GM19025 (cell line): ENCODE data around the gene LTBP1.
"Not testable (repeated sequence)": the region's sequence is repeated elsewhere in the genome, so short reads cannot be mapped to it uniquely, and the experiment has no call there.

Experiments used
- ATAC-seq: cut with Tn5 transposase; IDR thresholded peaks from one replicate; pipeline ENCODE4 v1.9.1; 2021; ENCODE audit warnings: mild to moderate bottlenecking, low read depth, moderate library complexity; ENCODE audit not compliant: unreplicated experiment

Gene LTBP1

DNA sequence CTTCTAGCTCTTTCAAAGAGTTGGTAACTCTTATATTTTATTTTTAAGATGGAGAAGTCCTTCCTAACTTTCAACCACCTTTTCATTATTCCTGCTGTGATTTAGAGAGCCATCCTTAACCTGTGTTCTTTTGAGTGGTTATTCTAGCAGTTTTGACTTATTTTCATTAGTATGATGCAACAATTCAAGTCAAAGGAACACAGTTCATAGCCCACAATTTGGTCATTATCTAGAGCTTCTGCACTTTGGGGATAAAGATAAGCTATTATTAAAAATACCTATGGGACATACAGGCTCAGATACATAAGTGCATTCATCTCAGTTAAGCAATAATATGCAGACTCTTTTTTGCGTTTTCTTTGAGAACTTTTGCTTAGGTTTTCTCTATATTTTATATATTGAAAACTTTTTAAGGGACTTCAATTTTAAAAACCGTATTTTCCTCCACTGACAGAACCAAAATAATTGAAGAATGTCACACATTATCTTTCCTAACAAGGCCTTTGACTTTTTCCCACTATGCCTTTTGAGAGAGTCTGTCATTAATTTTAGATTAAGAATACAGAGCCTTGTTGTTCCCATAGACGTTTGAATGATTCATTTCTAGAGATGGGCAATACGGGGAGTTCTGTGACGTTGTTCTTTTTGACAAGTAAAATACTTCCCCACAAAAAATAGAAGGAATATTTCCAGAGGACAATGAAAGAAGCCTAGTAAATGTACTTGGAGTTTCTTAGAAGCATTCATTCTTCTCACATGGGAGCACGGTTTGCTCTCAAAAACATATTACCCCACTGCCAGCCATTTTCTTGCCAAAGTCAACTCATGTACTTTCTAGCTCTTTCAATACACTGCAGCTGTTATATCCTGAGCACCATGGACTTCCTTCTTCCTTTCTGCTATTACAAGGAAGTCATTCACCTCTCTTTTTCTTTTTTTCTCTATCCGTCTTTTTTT, 486.8 kb downstream of the LTBP1 start:
- no peak for ATAC-seq

DNA sequence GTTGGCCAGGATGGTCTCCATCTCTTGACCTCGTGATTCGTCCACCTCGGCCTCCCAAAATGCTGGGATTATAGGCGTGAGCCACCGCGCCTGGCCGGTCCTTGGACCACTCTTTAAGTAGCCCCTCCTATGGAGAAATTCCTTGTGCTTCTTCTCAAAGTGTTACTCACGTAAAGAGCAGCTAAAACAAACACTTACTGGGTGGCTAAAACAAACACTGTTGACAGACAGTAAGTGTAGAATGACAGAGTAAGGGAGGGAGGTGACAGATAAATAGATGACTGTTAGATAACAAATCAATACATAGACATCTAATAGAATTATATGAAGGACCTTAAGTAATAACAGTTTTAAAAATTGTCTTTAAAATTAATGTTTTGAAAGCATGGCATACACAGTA, 488.8 kb downstream of the LTBP1 start:
- ATAC-seq: no peak

DNA sequence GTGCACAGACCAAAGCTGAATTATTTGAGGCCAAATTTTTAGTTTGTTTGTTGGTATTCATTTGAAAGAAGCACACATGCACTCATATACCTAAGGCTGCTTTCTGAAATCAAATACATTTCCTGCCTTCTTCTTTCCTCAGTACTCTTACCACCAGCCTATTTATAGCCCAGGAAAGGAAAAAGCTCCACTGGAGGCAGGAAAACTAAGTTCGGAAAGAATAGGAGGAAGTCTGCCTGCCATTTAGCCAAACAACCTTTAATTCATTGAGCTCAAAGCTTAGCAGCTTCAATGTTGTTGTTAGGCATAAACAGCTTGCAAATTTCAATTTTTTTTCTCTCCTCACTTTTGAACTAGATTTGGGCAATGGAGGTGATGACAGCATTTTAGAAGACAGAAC, 489.3 kb downstream of the LTBP1 start:
- ATAC-seq: no peak

DNA sequence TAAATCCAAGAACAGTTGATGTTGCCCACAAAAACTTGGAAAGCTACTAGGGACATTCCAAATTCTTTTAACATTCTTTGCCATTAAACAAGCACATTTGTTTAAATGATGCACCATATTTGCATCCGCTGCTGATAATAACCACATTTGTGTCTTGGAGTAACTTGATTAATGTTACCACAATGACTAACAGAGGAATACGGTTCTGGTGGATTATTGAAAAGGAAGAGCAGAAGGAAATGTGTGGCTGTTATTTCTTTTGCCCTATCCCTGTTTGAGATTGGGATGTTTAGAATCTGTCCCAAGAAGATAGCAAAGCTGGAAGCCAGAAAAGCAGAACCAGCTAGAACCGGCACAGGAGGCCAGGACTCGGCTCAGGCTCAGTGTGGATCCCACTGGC, 490.5 kb downstream of the LTBP1 start:
- ATAC-seq: no peak

DNA sequence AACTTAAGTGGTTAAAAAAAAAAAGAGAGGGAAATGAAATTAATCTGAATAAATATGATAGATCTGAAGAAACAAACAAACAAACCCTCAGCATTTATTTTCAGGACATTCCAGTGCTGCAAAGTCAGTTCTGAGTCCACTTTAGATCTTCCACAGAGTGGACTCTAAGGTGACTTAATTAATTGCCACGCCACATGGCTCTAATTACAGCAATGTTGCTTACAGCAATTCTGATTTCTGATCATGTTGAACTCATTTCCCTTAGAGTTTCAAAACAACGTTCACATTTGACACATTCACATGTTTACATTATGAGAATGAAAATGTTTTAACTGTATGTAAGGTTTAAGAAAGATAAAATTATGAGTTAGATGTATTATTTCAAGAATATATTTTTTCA, 491.1 kb downstream of the LTBP1 start:
- ATAC-seq: no peak

DNA sequence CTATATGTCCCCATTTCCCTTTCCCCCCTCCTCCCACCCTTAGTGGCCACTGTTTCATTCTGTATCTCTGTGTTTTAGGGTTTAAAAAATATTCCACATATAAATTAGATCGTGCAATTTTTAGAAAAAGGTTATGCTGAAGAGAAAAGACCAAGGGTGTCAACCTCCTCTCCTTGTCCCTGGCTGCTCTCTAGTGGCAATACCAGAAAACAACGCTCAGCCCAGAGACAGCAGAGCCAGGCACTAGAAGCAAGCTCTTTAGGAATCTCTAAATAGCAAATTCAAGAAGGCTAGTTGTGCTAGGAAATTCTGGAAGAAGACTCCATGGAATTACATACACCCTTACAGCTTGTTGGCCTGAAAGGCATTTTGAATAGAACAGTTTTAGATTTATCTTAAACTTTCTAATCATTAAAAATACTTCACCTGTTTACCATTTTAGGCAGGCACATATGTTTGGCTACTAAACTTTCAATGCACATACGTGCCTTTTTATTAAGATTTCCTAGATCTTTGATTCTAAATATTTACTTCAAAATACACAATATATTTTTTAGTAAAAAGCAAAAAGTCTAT, 494.6 kb downstream of the LTBP1 start:
- no peak for ATAC-seq

DNA sequence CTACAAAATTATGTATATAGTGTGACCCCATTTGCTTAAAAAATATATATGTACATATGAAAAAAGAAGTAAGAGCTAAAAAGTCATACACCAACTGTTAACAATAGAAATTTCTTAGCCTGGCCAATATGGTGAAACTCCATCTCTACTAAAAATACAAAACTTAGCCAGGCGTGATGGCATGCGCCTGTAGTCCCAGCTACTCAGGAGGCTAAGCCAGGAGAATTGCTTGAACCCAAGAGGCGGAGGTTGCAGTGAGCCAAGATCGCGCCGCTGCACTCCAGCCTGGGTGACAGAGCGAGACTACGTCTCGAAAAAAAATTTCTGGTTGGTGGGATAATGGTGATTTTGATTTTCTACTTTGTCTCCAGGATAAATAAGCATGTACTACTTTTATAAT, 495.3 kb downstream of the LTBP1 start:
- ATAC-seq: not testable (repeated sequence)

DNA sequence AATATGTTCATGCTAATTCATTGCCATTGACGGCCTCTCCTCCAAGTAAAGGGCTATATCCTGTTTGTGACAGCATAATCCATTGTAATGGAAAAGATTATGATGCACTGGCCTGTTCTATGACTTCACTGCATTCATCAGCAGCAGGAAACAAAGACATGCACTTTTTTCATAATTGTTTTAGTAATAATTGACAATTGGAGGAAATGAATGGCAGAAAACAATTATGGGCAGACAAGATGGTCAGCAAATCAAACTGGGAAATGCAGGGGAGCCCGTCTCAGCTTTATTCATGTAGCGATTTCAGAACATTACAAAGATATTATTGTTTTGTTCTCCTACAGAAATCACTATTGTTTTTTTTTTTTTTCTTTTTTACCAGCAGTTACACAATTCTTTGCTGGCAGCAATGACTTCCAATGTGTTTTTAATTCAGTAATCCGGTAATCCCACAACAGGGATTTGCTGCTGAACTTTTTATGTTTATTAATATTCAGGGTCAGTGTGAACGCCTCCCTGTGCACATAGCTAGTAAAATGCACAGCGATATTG, 495.9 kb downstream of the LTBP1 start:
- no peak for ATAC-seq

DNA sequence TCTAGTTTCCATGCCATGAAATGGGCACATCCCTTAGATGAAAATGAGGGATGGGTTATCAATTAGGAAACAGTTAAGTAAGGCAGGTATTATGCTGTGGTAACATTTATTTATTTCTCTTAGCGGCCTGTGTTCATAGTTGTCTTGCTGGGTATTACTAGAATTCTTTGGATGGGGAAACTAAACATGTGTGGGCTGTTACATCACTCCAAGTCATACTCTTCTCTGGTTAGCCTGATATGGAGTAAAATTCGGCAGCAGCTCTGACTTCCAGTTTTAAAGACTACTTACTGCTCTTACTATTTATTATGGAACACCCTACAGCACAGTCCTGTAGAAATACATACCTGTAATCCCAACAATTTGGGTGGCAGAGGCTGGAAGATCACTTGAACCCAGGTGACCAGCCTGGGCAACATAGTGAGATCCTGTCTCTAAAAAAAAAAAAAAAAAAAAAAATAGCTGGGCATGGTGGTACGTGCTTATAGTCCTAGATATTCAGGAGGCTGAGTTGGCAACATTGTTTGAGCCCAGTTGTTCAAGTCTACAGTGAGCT, 496.6 kb downstream of the LTBP1 start:
- no peak for ATAC-seq

DNA sequence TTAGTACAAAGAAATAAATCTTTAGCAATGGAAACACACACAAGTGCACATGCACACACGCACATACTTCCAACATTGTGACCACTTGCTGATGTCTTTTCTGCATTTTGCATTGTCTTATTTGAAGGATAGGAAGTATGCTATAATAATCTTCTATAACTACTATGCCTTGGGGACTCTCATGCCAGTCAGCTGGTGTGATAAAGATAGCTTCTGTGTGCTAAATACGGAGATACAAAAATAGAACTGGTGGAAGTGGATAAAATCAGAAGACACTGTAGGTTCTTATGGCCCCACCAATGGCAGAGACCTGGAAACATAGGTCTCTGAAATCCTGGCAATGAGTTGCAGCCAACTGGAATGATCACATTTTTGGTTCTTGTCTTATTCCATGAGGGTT, 498.2 kb downstream of the LTBP1 start:
- no peak for ATAC-seq

DNA sequence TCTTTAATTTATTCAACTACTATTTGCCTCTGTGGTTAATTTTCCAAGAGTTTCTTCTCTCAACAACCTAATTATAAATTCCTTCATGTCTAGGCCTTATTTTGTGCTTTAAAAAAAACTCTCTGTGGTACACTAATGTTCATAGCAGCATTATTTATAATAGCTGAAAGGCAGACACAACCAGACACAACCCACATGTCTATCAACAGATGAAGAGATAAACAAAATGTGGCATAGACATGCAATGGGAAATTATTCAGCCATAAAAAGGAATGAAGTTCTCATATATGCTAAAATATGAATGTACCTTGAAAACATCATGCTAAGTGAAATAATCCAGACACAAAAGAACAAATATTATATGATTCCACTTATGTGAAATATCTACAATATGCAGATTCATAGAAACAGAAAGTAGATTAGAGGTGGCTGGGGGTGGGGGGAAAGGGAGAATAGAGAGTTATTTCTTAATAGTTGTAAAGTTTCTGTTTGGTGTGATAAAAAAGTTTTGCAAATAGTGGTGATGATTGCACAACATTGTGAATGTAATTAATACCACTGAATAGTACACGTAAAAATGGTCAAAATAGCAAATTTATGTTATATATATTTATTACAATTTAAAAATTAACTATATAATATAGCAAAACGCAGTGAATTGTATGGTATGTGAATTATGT, 501.6 kb downstream of the LTBP1 start:
- no peak for ATAC-seq
